GM23338 (cell line): ENCODE results near the gene CD2. TPM values are rescaled to one million over a fixed set of nuclear protein-coding genes. Genes with fewer than 3 reads are reported as not detected.

Source experiments
- ATAC-seq: fragments of 200-7000 bp; cut with Tn5 transposase; 3 replicates; pipeline ENCODE4 v1.9.1; 2020
- DNase-seq: peaks from one replicate; pipeline ENCODE4 v3.0.0-alpha.2; 2015; ENCODE audit warnings: low spot score
- H2AFZ ChIP-seq: fragments of 200-600 bp; sonication (generic); 2 replicates; pipeline ENCODE4 v1.8.0; 2016; ENCODE audit warnings: antibody characterized with exemption, mild to moderate bottlenecking, moderate library complexity
- H3F3A ChIP-seq: fragments of 200-600 bp; sonication (generic); replicated peaks from 2 replicates; pipeline ENCODE4 v1.8.0; 2017; ENCODE audit warnings: antibody characterized with exemption, mixed run types, low read depth
- H3K27ac ChIP-seq: fragments of 200-600 bp; sonication (generic); 2 replicates; pipeline ENCODE4 v1.6.1; 2016; ENCODE audit warnings: low read depth
- H3K27me3 ChIP-seq: fragments of 200-600 bp; sonication (generic); 2 replicates; pipeline ENCODE4 v1.8.0; 2016; ENCODE audit warnings: mild to moderate bottlenecking, mixed run types, moderate library complexity; ENCODE audit not compliant: insufficient read depth
- H3K36me3 ChIP-seq: fragments of 200-600 bp; sonication (generic); 2 replicates; pipeline ENCODE4 v1.8.0; 2016; ENCODE audit warnings: mild to moderate bottlenecking; ENCODE audit not compliant: insufficient read depth
- H3K4me1 ChIP-seq: fragments of 200-600 bp; sonication (generic); 2 replicates; pipeline ENCODE4 v1.8.0; 2016; ENCODE audit warnings: mild to moderate bottlenecking, moderate library complexity; ENCODE audit not compliant: insufficient read depth
- H3K4me2 ChIP-seq: fragments of 200-600 bp; sonication (generic); 2 replicates; pipeline ENCODE4 v1.7.1; 2017; ENCODE audit warnings: mixed run types
- H3K4me3 ChIP-seq: fragments of 200-600 bp; sonication (generic); 2 replicates; pipeline ENCODE4 v1.6.1; 2016; ENCODE audit warnings: mixed run types
- H3K79me2 ChIP-seq: fragments of 200-600 bp; sonication (generic); replicated peaks from 2 replicates; pipeline ENCODE4 v1.8.0; 2017; ENCODE audit warnings: mild to moderate bottlenecking; ENCODE audit not compliant: insufficient read depth
- H3K9me2 ChIP-seq: fragments of 200-600 bp; sonication (generic); 2 replicates; pipeline ENCODE4 v1.8.0; 2017; ENCODE audit not compliant: insufficient read depth
- H4K20me1 ChIP-seq: fragments of 200-600 bp; sonication (generic); replicated peaks from 2 replicates; pipeline ENCODE4 v1.8.0; 2017; ENCODE audit warnings: mild to moderate bottlenecking; ENCODE audit not compliant: insufficient read depth
- H3K27ac Mint-ChIP-seq: 2 replicates; pipeline ENCODE4 v1.8.0; 2020; ENCODE audit warnings: inconsistent platforms, mild to moderate bottlenecking, moderate library complexity, mixed read lengths
- H3K27me3 Mint-ChIP-seq: 3 replicates; pipeline ENCODE4 v1.8.0; 2022; ENCODE audit warnings: low read depth, mild to moderate bottlenecking, moderate library complexity, mixed read lengths, inconsistent platforms; ENCODE audit not compliant: insufficient read depth, poor library complexity
- H3K36me3 Mint-ChIP-seq: 3 replicates; pipeline ENCODE4 v1.8.0; 2021; ENCODE audit warnings: low read depth, mild to moderate bottlenecking, inconsistent platforms, moderate library complexity, mixed read lengths
- H3K4me1 Mint-ChIP-seq: 3 replicates; pipeline ENCODE4 v1.8.0; 2020; ENCODE audit warnings: mild to moderate bottlenecking, inconsistent platforms, mixed read lengths
- H3K4me3 Mint-ChIP-seq: 3 replicates; pipeline ENCODE4 v1.8.0; 2021; ENCODE audit warnings: moderate library complexity, mild to moderate bottlenecking, inconsistent platforms, mixed read lengths
- H3K9me3 Mint-ChIP-seq: 3 replicates; pipeline ENCODE4 v1.8.0; 2020; ENCODE audit warnings: moderate library complexity, mild to moderate bottlenecking, inconsistent platforms, mixed read lengths
- CREB1 ChIP-seq: fragments of 250-450 bp; sonication (Bioruptor Pico); IDR thresholded peaks from 2 replicates; pipeline ENCODE4 v1.5.0; 2020; ENCODE audit warnings: low read depth, mild to moderate bottlenecking, moderate library complexity
- CTCF ChIP-seq, 2 experiments: fragments of 200-600 bp in 1 of 2; sonication (generic) in 1 of 2; conservative IDR thresholded peaks; 2 replicates each; pipeline versions ENCODE4 v1.5.1 to v1.6.1; 2016 to 2017; ENCODE audit warnings: antibody characterized with exemption in 2 of 2, low read depth in 2 of 2, mild to moderate bottlenecking in 2 of 2, moderate library complexity in 1 of 2
- ETS1 ChIP-seq: IDR thresholded peaks from 2 replicates; pipeline ENCODE4 v1.6.1; 2016; ENCODE audit warnings: antibody characterized with exemption
- EZH2 ChIP-seq: fragments of 200-600 bp; sonication (generic); IDR thresholded peaks from one replicate; pipeline ENCODE4 v1.8.0; 2017; ENCODE audit warnings: antibody characterized with exemption, mild to moderate bottlenecking, low read depth; ENCODE audit not compliant: unreplicated experiment
- EZH2phosphoT487 ChIP-seq: fragments of 200-600 bp; sonication (generic); IDR thresholded peaks from one replicate; pipeline ENCODE4 v1.8.1; 2018; ENCODE audit warnings: antibody characterized with exemption; ENCODE audit not compliant: unreplicated experiment
- JUNB ChIP-seq: IDR thresholded peaks from one replicate; pipeline ENCODE4 v1.6.1; 2016; ENCODE audit warnings: antibody characterized with exemption; ENCODE audit not compliant: unreplicated experiment
- NANOG ChIP-seq: IDR thresholded peaks from 2 replicates; pipeline ENCODE4 v1.6.1; 2016; ENCODE audit warnings: antibody characterized with exemption, borderline replicate concordance
- POLR2AphosphoS5 ChIP-seq: IDR thresholded peaks from 2 replicates; pipeline ENCODE4 v1.6.1; 2016; ENCODE audit warnings: antibody characterized with exemption, low read depth
- REST ChIP-seq: IDR thresholded peaks from one replicate; pipeline ENCODE4 v1.6.1; 2018; ENCODE audit warnings: antibody characterized with exemption; ENCODE audit not compliant: unreplicated experiment
- STAT1 ChIP-seq: IDR thresholded peaks from one replicate; pipeline ENCODE4 v1.6.1; 2016; ENCODE audit warnings: antibody characterized with exemption; ENCODE audit not compliant: unreplicated experiment
- ZNF114 ChIP-seq: fragments of 250-450 bp; sonication (Bioruptor Pico); IDR thresholded peaks from 2 replicates; pipeline ENCODE4 v1.5.0; 2020; ENCODE audit warnings: mild to moderate bottlenecking, moderate library complexity
- ZNF331 ChIP-seq: fragments of 250-450 bp; sonication (Bioruptor Pico); IDR thresholded peaks from 2 replicates; pipeline ENCODE4 v1.5.0; 2020; ENCODE audit warnings: low read depth, mild to moderate bottlenecking, moderate library complexity
- ZNF462 ChIP-seq: fragments of 250-450 bp; sonication (Bioruptor Pico); IDR thresholded peaks from 2 replicates; pipeline ENCODE4 v1.5.0; 2020; ENCODE audit warnings: mild to moderate bottlenecking, moderate library complexity
- polyA plus RNA-seq: library from polyadenylated mRNA; unstranded; fragments of >200 nt; fragmentation: Nextera tagmentation; extraction: Ambion mirVana; gene quantifications from 2 replicates; pipeline ENCODE4 v1.2.1, GENCODE V29; 2016
- total RNA-seq: library from RNA; depleted of rRNA; stranded (reverse); fragments of >200 nt; shearing (Covaris generic); gene quantifications from 2 replicates; pipeline ENCODE4 v1.2.3, GENCODE V29; 2014

The CD2 gene
- total and polyA plus RNA-seq, 2 experiments from 2014 or later: not detected

GRCh38 chr1:116785006-116785405 is 30.8 kb downstream of the CD2 start:
- H3K4me1 ChIP-seq: no peaks in the 10 kb centered on the region
- H4K20me1 ChIP-seq: no peaks in the 10 kb centered on the region
- H3K27me3 ChIP-seq: no peaks in the 10 kb centered on the region
- H3F3A ChIP-seq: no peaks in the 10 kb centered on the region
- DNase-seq (no peak), ATAC-seq (no peak)
- no peaks in the 10 kb centered on the region for H3K36me3 ChIP-seq
- no peak overlapping the region for H3K4me3 ChIP-seq
- H3K4me2 ChIP-seq: no peak overlapping the region
- TF ChIP-seq CTCF (conservative IDR thresholded peaks at IDR 0.05; ENCODE audit: low read depth in 2 of 2) (no peak), CREB1 (CRISPR knock-in tag) (no peak), ZNF462 (CRISPR knock-in tag) (no peak), EZH2 (no peak), NANOG (no peak), JUNB (no peak), EZH2phosphoT487 (no peak), ETS1 (no peak), POLR2AphosphoS5 (no peak), REST (no peak), ZNF331 (CRISPR knock-in tag) (no peak), ZNF114 (no peak), STAT1 (no peak)
- Mint-ChIP-seq H3K9me3 (no peaks in the 10 kb centered on the region), H3K4me1 (no peaks in the 10 kb centered on the region), H3K36me3 (no peaks in the 10 kb centered on the region), H3K27ac (no peak overlapping the region), H3K4me3 (no peak overlapping the region), H3K27me3 (no peaks in the 10 kb centered on the region)
- no peak overlapping the region for H3K27ac ChIP-seq
- no peaks in the 10 kb centered on the region for H3K9me2 ChIP-seq
- H2AFZ ChIP-seq: 0 out of 2 replicates have a peak overlapping the region, but pooled peaks have one; percentile 23
- H3K79me2 ChIP-seq: no peaks in the 10 kb centered on the region
